KG1 (cell line): Measurements from ENCODE around the gene LRRC55.
"Not testable (repeated sequence)": the region's sequence is repeated elsewhere in the genome, so short reads cannot be mapped to it uniquely, and the experiment has no call there.

Experiments used
- DNase-seq: peaks from one replicate; lab custom pipeline; 2025; lab: John Stamatoyannopoulos, UW

The LRRC55 gene

DNA sequence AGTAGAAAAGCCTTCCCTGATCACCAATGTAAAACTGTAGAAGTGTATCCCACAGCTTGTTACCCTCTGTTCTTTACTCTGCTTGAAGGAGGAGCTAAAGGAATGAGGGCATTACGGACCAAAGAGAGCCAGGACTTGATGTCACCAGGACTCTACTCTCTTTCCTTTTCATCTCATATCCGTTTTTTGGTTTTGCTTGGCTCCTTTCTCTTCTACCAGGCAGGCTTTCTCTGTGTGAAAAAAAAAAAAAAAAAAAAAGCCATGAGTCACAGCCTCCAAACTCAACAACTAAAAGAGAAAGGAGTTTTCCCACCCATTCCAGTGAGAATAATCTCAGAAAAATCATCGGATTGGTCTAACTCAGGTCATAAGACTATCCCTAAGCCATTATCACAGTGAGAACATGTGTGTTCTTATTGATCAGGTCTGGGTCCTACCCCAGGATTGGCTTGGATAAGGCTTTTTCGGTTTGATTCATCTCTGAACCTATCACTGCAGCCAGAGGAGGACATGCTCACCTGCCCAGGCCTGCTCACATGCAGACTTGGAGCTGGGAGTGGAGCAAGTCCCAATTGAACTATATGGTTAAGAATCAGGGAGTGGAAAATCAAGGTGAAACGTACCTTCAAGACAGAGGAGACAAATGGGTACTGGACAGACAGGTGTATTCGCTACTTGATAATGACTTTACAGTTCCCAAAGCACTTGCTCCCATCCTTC, 19.4 kb upstream of the LRRC55 start:
- no peak for DNase-seq

DNA sequence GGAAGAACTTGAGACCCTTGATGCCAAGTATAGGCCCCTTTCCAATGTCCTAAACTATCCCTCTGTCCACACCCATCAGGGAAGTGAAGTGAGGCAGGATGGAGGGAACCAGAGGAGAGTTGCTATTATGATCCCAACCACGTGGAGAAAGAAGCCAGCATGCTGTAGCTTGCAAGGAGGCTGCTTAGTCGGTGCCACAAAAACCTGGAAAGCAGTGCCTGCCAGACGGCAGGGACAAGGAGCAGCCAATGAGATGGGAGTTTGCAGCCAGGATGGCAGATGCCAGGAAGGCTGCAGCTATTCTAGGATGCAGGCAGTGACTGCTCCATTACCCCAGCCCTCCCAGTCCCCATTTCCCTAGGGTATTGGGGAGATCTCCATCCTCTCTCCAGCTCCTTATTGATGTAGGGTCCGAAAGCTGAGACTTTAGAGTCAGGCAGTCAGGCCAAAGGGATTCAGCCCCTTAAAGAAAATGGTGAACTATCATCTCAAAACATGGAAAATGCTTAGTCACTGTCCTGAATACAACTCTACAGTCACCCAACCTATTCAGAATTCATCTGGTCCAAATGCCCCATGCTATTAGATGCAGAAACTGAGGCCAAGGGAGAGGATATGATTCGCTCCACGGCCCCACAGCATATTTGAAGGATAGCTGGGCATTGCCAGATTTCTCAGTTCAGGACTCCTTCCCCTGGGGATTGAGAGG, 18.4 kb upstream of the LRRC55 start:
- no peak for DNase-seq

DNA sequence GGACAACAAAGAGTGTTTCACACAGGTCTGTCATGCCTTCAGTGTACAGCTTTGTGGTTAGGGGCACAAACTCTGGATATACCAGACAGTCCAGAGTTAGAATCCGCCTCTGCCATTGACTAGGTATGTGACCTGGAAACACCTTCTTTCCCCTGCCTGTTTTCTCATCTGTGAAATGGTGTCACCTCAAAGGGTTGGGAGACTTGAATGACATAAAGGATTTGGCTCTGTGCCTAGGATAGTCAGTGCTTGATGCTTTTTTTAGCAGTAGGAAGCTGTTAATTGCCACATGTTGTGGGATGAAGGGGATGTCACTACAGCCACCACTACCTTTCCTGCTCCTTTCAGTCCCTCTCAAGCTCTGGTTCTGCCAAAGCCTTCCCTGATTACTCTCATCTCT, 17.4 kb upstream of the LRRC55 start:
- no peak for DNase-seq

DNA sequence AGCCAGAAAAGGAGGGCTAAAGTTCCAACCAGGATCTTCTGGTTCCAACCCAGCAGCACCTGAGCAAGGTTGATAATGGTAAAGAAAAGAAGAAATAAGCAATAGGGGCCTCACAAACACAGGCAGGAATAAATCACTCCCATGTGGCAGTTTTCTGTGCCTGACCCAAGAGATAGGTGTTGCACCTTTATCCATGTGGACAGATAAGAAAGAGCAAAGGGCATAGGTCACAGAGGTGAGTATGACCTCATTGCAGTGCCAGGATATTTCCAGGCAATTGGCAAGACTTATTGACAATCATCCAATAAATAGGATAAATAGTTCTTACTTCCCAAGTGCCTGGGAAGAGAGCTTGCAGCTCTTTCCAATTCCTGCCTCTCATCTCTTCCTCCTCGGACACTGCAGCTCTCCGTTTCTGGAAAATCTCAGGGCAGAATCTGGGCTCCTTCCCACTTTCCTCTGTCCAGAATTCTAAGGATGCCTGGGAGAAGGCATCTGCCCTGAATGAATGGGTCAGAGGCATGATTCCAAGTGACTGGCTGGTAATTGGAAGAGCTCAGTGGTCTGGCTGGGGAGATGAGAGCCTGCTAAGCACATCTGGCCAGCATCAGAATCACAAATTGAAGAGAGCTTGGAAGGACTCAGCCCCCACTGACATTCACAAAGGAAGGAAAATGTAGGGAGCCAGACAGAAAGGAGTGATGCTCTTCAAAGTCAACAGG, 14.5 kb upstream of the LRRC55 start:
- DNase-seq = no peak

DNA sequence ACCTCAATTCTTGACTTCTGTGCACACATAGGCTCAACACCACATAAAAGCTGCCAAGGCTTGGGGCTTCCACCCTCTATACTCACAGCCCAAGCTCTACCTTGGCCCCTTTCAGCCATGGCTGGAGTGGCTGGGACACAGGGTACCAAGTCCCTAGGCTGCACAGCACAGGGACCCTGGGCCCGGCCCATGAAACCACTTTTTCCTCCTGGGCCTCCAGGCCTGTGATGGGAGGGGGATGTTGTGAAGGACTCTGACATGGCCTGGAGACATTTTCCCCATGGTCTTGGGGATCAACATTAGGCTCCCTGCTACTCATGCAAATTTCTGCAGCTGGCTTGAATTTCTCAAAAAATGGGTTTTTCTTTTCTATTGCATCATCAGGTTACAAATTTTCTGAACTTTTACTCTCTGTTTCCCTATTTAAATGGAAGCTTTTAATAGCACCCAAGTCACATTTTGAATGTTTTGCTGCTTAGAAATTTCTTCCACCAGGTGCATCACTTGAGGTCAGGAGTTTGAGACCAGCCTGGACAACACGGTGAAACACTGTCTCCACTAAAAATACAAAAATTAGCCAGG, 11.9 kb upstream of the LRRC55 start:
- not testable (repeated sequence) for DNase-seq

DNA sequence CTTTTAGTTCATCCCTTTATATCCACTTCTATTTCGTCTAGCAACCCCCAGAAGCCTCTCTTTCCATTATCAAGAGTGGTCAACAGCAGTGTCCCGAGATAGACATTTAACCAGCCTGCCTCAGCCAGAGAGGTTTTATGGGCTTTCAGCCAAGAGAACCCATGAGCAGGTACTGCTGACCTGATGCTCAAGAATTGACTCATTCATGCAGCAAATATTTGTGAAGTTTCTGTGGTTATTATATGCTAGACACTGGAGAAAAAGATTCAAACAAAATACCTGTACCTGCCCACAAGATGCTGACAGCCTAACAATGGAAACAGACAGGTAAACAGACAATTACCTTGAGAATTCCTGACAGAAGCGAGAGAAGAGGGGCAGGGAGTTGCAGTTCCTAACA, 9.7 kb upstream of the LRRC55 start:
- no peak for DNase-seq

DNA sequence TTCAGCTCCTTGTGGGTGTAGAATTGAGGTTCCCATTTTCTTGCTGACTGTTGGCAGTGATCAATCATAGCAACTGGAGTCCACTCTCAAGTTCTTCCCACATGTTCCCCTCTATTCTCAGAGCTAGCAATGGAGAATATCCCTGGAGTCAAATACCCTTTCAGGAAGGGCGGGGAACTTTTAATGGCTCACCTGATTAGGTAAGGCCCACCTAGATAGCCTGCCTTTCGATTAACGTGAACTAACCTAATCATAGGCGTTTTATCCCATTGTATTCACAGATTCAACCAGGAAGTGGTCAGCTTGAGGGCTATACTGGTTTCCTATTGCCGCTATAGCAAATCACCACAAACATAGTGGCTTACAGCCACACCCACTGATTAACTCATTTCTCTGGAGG, 7.1 kb upstream of the LRRC55 start:
- DNase-seq = no peak

DNA sequence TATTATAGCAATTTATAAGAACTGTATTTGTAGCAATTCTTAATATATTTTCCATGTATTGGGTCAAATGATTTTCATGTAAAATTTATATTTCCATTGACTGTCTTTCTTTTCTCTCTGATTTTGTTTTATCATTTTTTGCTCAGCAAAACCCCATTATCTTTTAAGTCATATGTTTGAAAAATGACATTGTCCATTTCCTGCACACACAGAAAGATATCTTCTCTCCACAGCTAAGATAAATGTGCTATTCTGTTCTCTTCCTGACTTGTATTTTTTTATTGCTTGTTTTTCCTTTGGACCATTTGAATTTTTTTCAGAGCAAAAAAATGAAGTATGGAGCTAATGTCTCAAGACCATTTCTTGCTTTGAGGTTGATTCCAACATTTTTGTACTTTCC, 6.3 kb upstream of the LRRC55 start:
- no peak for DNase-seq

DNA sequence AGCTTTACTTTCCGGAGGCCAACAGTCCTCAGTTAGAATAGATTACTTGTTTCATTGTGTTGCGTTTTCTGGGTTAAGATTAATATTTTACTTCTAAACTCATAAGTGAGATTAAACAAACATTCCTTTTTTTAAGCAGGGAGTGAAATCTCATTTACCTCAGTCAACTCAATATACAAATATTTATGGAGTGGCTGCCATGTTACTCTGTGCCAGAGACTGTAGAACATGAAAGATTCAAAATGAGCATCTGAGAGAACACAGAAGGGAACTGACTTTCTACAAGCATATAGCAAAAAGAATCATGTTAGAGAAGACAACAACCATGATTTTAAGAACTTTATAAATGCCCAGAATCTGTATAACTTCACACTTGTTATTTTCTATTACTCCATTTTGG, 3.4 kb upstream of the LRRC55 start:
- DNase-seq = no peak

DNA sequence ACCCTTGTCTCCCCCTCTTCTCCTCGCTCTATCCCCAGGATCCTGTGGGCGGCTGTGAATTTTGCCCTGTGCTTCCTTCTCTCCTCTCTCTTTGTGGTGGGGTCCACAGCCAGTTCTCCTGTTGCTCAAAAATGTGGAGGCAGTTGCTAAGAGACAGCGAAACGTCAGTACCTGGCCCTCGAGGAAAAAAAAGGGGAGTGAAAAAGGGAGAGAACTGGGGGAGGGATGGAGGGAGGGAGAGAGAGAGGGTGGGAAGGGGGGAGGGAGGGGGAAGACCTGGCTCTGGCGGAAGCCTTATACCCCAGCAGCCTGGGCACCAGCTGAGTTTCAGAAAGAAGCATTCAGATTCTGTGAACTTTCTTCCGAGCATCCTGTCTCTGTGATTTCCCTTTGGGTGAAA, 2.1 kb upstream of the LRRC55 start:
- no peak for DNase-seq

DNA sequence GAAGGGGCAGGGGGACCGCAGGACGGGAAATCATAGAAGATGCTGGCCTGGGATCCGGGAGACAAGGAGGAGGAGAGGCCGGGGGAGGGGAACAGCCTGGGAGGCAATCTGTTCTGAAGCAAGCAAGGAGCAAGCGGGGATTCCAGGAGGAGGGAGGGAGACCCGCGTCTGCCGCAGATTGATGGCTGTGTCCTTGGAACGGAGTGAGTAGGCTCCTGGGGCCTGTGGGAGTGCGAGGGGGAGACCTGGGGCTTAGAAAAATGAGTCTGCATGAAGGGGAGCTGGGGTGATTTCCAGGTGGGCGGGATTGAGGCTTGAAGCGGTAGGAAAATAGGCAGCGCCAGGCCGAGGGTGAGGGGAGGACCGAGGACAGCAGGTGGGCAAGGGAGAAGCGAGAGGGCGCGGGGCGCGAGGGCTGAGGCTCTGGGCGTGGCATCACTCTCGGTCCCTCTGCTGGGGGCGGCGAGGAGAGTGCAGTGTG, 1.6 kb upstream of the LRRC55 start:
- no peak for DNase-seq

DNA sequence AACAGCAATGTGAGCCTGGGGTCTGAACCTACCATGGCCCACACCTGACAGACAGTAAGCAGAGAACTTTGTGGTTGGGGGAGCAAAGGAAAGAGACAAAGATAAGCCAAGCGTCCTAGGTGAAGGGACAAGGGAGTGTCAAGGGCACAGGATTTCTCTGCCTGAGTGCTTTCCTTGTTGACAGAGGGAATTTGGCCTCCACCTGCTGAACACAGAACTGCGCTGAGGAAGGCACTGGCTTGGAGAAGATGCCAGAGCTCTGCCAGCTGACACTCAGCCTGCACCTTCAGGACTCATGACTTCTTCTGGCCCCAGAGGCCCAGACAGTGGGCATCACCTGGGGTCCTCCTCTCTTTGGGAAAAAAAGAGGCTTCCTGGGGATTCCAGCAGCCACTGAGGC, 789 bp upstream of the LRRC55 start:
- no peak for DNase-seq

DNA sequence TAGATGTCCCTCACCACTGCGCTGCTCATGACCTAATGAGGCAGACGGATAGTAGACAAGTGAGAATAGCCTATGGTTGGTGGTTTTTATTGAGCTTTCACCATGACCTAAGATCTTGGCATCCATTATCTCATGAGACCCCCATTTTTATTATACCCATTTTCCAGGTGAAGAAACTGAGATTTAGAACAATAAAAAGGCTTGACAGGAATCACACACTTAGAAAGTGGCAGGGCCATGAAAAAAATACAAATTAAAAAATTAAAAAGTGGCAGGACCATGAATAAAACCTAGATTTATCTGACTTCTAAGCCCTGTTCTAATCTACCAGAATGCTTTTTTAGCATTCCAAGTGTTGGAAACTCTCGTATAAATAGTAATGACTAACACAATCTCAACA, 1.1 kb downstream of the LRRC55 start:
- DNase-seq = no peak

DNA sequence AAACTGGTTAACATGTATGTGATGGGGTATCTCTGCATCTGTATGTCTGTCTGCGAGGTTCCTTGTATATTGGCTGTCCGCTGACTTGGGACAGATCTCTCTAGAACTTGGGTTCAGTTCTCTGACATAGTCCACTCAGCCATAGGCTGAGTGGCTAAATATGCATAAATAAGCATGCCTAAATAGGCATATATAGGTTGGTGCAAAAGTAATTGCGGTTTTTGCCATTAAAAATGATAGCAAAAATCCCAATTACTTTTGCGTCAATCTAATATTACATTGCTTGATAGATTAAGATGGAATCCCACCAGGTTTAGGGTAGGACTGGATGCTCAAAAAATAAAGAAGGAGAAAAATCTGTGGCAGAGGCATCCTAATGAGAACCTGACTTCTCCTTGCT, 8.8 kb downstream of the LRRC55 start:
- no peak for DNase-seq

DNA sequence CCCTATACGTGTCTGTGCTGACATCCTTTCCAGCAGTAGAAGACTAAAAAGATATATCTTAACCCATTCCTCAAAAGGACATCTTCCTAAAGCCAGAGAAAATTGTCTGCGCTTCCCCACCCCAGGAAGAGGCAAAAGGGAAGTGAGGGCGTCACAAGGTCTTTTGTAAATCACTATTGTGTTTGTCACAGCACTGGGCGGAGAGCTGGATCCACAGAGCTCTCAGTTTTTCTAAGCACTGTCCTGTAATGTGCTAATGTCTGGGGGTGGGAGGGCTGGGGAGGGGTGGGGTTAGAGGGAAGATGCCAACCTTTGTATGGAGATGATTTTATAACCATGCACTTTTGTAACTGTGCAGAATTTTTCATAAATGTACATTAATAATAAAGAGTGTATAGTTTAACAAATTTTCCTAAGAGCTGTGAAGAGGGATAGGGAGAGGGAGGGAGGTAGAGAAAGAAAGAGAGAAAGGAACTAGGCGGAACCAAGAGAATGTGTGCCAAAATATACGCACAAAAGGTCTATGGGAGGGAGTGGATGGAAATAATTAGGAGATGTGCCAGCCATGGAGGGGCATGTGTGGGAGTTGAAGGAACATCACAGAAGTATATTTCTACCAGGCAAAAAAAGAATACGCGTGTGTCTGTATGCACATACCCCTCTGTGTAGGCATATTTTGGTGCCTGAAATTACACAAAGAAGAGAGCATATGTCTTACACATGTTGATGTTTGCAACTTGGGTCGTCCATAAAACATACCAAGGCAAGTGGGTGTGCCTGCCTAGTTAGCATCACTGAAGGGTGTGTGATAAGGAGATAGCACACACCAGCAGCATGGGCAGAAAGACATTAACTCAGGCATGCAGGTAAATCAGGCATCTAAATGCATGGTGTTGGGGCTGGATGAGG, 9.8 kb downstream of the LRRC55 start:
- no peak for DNase-seq

DNA sequence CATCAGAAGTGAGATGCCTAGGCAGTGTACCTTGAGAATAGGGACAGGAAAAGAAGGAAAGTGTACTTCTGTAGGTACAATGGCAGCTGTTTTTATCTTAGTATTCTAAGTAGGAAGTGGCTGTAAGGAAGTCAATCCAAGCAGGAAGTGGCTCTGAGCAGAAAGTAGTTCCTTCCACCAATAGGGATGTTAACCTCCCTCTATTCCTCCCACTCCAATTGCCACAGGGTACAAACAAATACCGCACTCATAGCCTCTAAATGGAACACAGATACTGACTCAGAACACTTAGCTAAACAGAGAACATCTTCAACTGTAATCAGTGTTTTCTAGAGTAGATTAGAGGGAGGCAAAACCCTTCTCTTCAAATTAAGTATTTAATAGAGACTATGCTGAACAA, 10.6 kb downstream of the LRRC55 start:
- DNase-seq = no peak

DNA sequence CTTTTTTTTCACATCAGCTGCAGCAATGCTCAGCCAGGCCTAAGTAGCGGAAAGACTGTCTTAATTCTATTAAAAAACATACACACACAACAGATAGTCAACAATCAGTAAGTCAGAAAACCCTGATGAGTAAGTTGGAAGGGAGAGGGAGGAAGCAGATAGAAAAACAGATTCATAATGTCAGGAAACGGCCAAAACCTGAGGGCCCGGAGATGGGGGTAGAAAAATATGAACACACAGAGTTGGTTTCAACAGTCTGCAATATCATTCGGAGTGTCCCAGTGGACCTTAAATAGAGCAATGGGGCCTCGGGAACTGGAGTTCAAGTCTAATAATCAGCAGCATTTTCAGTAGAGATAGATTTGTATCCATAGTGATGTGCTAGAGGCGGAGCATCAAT, 14.8 kb downstream of the LRRC55 start:
- no peak for DNase-seq

DNA sequence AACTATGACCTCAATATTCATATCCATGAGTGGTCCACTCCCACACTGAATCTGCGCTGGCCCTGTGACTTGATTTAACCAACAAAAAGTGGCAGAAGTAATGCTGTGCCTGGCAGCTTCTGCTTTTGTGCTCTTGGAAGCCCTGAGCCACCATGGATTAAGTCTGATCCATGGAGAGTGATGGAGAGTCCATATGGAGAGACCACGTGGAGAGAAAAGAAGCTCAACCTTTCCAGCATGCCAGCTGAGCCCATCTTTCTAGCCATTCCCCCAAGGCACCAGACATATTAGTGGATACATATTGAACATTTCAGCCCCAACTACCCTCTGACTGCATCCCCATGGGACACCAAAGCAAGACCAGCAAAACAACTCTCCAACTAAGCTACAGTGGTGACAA, 16.0 kb downstream of the LRRC55 start:
- DNase-seq = no peak

DNA sequence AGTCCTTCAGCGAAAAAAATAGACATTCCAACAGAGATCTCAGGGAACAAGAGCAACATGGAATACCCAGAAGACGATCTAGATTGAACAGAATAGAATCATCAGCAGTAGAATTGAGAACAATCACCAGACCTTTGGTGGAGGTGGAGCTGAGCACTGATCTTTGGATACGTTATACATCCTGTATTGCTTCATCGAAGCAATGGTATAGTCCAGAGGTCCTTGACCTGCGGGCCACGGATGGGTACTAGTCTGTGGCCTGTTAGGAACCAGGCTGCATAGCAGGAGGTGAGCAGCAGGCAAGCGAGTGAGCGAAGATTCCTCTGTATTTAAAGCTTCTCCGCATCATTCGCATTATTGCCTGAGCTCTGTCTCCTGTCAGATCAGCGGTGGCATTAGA, 17.6 kb downstream of the LRRC55 start:
- no peak for DNase-seq

DNA sequence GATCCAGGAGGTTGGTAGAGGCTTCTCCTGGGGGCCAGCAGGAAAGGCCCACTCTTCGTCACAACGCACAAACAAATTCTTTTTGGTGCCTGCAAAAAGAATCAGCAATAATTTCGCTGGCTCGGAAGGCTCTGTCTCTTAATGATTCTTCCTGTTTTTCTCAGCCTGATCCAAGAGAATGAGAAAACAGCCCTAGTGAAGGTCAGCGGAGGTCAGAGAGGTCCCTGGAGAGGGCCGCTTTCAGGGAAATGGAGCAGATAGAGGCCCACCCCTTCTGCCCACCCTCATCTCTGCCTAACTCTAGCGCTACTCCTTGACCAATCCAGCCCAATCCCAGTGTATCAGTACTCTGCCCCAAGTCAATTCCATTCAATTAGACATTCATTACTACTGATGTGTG, 19.2 kb downstream of the LRRC55 start:
- DNase-seq = no peak

DNA sequence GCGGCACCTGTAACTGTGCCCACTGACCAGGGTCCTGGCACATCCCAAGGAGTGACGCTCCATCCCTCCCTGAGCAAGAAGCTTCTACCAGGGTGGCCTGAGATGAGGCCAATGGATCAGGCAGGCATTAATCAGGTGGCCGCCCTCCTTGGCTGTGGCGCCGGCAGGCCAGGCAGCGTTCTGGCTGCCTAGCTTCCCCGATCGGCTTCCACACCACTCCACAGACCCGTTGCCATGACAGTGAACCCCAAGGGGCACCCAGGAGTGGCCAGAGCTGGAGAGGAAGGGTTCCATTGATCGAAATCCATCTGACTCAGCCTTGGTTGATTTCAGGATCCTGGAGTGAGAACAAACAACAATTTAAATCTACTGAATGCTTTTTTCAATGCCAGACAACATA, 20.5 kb downstream of the LRRC55 start:
- DNase-seq = no peak

DNA sequence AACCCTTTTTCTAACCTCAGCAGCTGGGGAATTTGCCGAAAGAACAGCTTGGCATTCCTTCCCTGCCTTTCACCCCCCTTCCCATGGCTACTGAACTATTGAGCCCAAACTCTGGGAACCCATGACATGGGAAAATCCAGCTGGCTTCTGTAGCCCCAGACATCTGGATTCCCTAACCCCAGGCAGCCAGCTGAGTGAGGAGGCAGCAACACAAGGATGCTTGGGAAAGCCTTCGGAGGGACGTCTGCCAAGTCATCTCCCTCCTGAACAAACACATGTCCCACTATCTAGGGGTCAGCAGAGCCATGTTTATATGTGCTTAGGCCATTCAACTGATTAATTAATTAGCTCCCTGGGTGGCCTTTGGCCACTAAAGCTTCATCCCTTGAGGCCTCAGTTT, 21.6 kb downstream of the LRRC55 start:
- DNase-seq = no peak
